PC-3 (cell line): Measurements from ENCODE around the gene LIN7A.

Experiments
- EZH2 ChIP-seq: fragments of 300-600 bp; sonication (generic); IDR thresholded peaks from one replicate; pipeline ENCODE4 v1.6.1; 2017; ENCODE audit warnings: antibody characterized with exemption, mild to moderate bottlenecking, low read length; ENCODE audit not compliant: unreplicated experiment
- EZH2phosphoT487 ChIP-seq: fragments of 300-600 bp; sonication (generic); IDR thresholded peaks from 2 replicates; pipeline ENCODE4 v1.6.1; 2018; ENCODE audit warnings: mild to moderate bottlenecking, antibody characterized with exemption, low read length, borderline replicate concordance
- TF ChIP-seq, protein P1 (sequence below): fragments of 300-600 bp; sonication (generic); conservative IDR thresholded peaks from 2 replicates; pipeline ENCODE4 v1.5.1; 2017; ENCODE audit warnings: antibody characterized with exemption, low read depth, mild to moderate bottlenecking, low read length

DNA sequence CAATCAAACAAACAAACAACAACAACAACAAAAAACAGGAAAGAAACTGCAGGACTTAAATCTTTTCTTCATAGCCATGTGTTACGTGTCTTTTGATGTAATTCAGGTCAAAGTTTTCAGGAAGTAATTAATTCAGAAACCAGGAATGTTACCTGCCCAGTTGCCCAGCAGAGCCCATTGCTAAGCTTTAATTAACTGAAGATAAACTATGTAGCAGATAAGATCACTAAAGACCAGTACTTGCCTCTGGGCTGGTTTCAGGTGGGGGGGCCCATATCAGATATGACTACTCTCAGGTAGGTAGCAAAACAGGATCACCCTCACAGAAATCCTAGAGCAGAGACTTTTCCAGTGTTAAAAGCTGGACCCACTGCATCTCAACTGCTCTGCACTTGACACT is 69.2 kb downstream of the LIN7A start:
- TF ChIP-seq, protein P1, sequence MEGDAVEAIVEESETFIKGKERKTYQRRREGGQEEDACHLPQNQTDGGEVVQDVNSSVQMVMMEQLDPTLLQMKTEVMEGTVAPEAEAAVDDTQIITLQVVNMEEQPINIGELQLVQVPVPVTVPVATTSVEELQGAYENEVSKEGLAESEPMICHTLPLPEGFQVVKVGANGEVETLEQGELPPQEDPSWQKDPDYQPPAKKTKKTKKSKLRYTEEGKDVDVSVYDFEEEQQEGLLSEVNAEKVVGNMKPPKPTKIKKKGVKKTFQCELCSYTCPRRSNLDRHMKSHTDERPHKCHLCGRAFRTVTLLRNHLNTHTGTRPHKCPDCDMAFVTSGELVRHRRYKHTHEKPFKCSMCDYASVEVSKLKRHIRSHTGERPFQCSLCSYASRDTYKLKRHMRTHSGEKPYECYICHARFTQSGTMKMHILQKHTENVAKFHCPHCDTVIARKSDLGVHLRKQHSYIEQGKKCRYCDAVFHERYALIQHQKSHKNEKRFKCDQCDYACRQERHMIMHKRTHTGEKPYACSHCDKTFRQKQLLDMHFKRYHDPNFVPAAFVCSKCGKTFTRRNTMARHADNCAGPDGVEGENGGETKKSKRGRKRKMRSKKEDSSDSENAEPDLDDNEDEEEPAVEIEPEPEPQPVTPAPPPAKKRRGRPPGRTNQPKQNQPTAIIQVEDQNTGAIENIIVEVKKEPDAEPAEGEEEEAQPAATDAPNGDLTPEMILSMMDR: no peak
- no peak for TF ChIP-seq EZH2
- no peak for TF ChIP-seq EZH2phosphoT487
